NT2/D1 (cell line): ENCODE data around the gene GLO1.

Source experiments
- YY1 ChIP-seq: IDR thresholded peaks from 2 replicates; pipeline ENCODE4 v1.6.1; 2011; ENCODE audit not compliant: insufficient read length, insufficient read depth
- ZNF274 ChIP-seq: IDR thresholded peaks from 2 replicates; pipeline ENCODE4 v1.6.1; 2011; ENCODE audit warnings: mild to moderate bottlenecking, low read depth, low read length

DNA sequence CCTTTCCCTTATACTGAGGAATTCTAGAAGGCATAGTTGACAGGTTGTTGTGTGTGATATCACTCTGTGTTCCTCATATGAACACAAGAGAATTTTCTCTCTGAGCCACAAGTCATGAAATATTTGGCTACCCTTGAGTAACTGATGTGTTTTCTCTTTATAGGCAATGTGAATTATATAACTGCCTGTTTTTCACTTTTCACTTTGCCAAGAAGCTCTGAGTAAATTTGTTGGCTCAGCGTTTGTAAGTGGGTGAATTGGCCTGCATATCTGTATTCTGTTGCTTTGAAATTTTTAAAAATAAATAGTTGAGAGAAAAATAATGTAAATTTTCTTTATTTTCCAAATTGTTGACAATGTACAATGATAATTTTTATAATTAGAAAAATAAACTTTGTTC lies 58.0 kb downstream of the GLO1 start:
- TF ChIP-seq YY1 (no peak), ZNF274 (no peak)
